IMR-90 (cell line): ENCODE data around the gene EMID1. TPM values are rescaled to one million over a fixed set of nuclear protein-coding genes. Genes with fewer than 3 reads are reported as not detected.

ENCODE experiments used
- ATAC-seq: fragments of 200-7000 bp; cut with Tn5 transposase; 2 replicates; pipeline ENCODE4 v1.9.1; 2020; ENCODE audit warnings: low read depth, mild to moderate bottlenecking, moderate library complexity
- BruUV-seq: library from RNA; stranded (reverse); fragments of 400-500 nt; replicated peaks from 2 replicates; lab custom pipeline; 2021; lab: Mats Ljungman, UMichigan
- CTCF ChIA-PET: fragments of 300-600 bp; formaldehyde crosslinking; extraction: SDS; loops from one replicate; lab custom pipeline; 2021; ENCODE audit warnings: antibody characterized with exemption; lab: Yijun Ruan, JAX
- POLR2A ChIA-PET: fragments of 300-600 bp; sonication (Branson Sonifier 250); formaldehyde crosslinking; loops from one replicate; lab custom pipeline; 2022; ENCODE audit warnings: antibody characterized with exemption; ENCODE audit not compliant: unreplicated experiment; lab: Charles Lee
- DNase-seq: peaks from one replicate; pipeline ENCODE4 v3.0.0; 2013
- H2AFZ ChIP-seq: replicated peaks from 2 replicates; pipeline ENCODE3; 2013; ENCODE audit warnings: low read length, mild to moderate bottlenecking; ENCODE audit not compliant: poor library complexity
- H2AK5ac ChIP-seq: 2 replicates; pipeline ENCODE4 v1.6.1; 2013; ENCODE audit warnings: low read depth, low read length, inconsistent platforms
- H2AK9ac ChIP-seq: replicated peaks from 2 replicates; pipeline ENCODE3; 2013; ENCODE audit warnings: mild to moderate bottlenecking, low read depth, low read length, moderate library complexity; ENCODE audit not compliant: poor library complexity
- H2BK120ac ChIP-seq: 2 replicates; pipeline ENCODE4 v1.6.1; 2013; ENCODE audit warnings: low read depth, low read length, inconsistent platforms
- H2BK15ac ChIP-seq: 3 replicates; pipeline ENCODE4 v1.6.1; 2013; ENCODE audit warnings: low read depth, low read length, inconsistent platforms
- H2BK20ac ChIP-seq: 2 replicates; pipeline ENCODE4 v1.6.1; 2013; ENCODE audit warnings: low read depth, mild to moderate bottlenecking, inconsistent platforms, low read length, moderate library complexity
- H2BK5ac ChIP-seq: 2 replicates; pipeline ENCODE4 v1.6.1; 2013; ENCODE audit warnings: mild to moderate bottlenecking, low read depth, low read length, inconsistent platforms; ENCODE audit not compliant: poor library complexity, severe bottlenecking
- H3K14ac ChIP-seq: replicated peaks from 2 replicates; pipeline ENCODE4 v1.6.1; 2013; ENCODE audit warnings: low read depth, low read length, inconsistent platforms
- H3K18ac ChIP-seq: 2 replicates; pipeline ENCODE4 v1.6.1; 2013; ENCODE audit warnings: low read depth, low read length, control low read depth
- H3K23ac ChIP-seq: 2 replicates; pipeline ENCODE4 v1.6.1; 2013; ENCODE audit warnings: low read depth, low read length, inconsistent platforms
- H3K27ac ChIP-seq: 2 replicates; pipeline ENCODE4 v1.5.1; 2013; ENCODE audit warnings: mild to moderate bottlenecking, control low read depth, low read length; ENCODE audit not compliant: insufficient read depth
- H3K27me3 ChIP-seq: 2 replicates; pipeline ENCODE4 v1.6.1; 2013; ENCODE audit warnings: low read length; ENCODE audit not compliant: control insufficient read depth, insufficient read depth
- H3K36me3 ChIP-seq: 2 replicates; pipeline ENCODE4 v1.6.1; 2013; ENCODE audit warnings: low read length, mixed read lengths; ENCODE audit not compliant: control insufficient read depth, insufficient read depth
- H3K4ac ChIP-seq: 2 replicates; pipeline ENCODE4 v1.6.1; 2013; ENCODE audit warnings: low read depth, low read length, inconsistent platforms
- H3K4me1 ChIP-seq: 2 replicates; pipeline ENCODE4 v1.6.1; 2013; ENCODE audit warnings: low read length, mixed read lengths; ENCODE audit not compliant: control insufficient read depth, insufficient read depth
- H3K4me2 ChIP-seq: 2 replicates; pipeline ENCODE4 v1.6.1; 2013; ENCODE audit warnings: low read depth, mild to moderate bottlenecking, control low read depth, low read length, moderate library complexity
- H3K4me3 ChIP-seq: 2 replicates; pipeline ENCODE4 v1.5.1; 2013; ENCODE audit warnings: low read depth, mild to moderate bottlenecking, control low read depth, low read length, moderate library complexity; ENCODE audit not compliant: insufficient read depth
- H3K56ac ChIP-seq: 2 replicates; pipeline ENCODE4 v1.6.1; 2013; ENCODE audit warnings: low read length, inconsistent platforms; ENCODE audit not compliant: insufficient read depth; ENCODE audit errors: extremely low read depth
- H3K79me1 ChIP-seq, 2 experiments: 2 replicates each; pipeline ENCODE4 v1.6.1; 2013; ENCODE audit warnings: low read length in 2 of 2, inconsistent platforms in 1 of 2, low read depth in 1 of 2
- H3K9ac ChIP-seq: 2 replicates; pipeline ENCODE4 v1.6.1; 2013; ENCODE audit warnings: low read depth, low read length, control low read depth
- H3K9me1 ChIP-seq: 2 replicates; pipeline ENCODE4 v1.6.1; 2013; ENCODE audit warnings: low read length, inconsistent platforms; ENCODE audit not compliant: insufficient read depth
- H3K9me3 ChIP-seq: 2 replicates; pipeline ENCODE4 v1.6.1; 2013; ENCODE audit warnings: low read length; ENCODE audit not compliant: control insufficient read depth, insufficient read depth
- H4K20me1 ChIP-seq: 2 replicates; pipeline ENCODE4 v1.6.1; 2013; ENCODE audit warnings: low read length, inconsistent platforms; ENCODE audit not compliant: insufficient read depth
- H4K5ac ChIP-seq: 2 replicates; pipeline ENCODE4 v1.6.1; 2013; ENCODE audit warnings: mild to moderate bottlenecking, low read depth, low read length, control low read depth
- H4K8ac ChIP-seq, 2 experiments: 2 replicates each; pipeline ENCODE4 v1.6.1; 2013; ENCODE audit warnings: low read depth in 2 of 2, low read length in 2 of 2, control low read depth in 1 of 2, inconsistent platforms in 1 of 2
- H4K91ac ChIP-seq: 2 replicates; pipeline ENCODE4 v1.6.1; 2013; ENCODE audit warnings: low read depth, low read length, inconsistent platforms; ENCODE audit not compliant: insufficient read depth
- MAFK ChIP-seq: IDR thresholded peaks from 2 replicates; pipeline ENCODE4 v1.6.1; 2012; ENCODE audit warnings: low read depth, low read length, improper control_type of control experiment
- WGBS, 2 experiments: methylation state at CpG; one replicate each; pipeline versions ENCODE4 v1.1.5 to v1.1.7; 2013; ENCODE audit warnings: missing lambda C conversion rate in 2 of 2; ENCODE audit not compliant: insufficient read length in 1 of 2; ENCODE audit errors: extremely low coverage in 2 of 2; 5-methylcytosine and 5-hydroxymethylcytosine counted together
- dilution Hi-C: fragments of 300-500 bp; cut with HindIII; formaldehyde crosslinking; loops from one replicate; pipeline ENCODE4 v1.14.3; 2018; ENCODE audit warnings: low sequenced_read_pairs; ENCODE audit not compliant: unreplicated experiment
- in situ Hi-C: fragments of 300-500 bp; cut with MboI; formaldehyde crosslinking; loops from 3 replicates; pipeline ENCODE4 v1.14.3; 2019; ENCODE audit warnings: low sequenced_read_pairs, inconsistent platforms, mixed read lengths
- intact Hi-C: fragments of 100-400 bp; cut with micrococcal nuclease; formaldehyde crosslinking; loops from 2 replicates; pipeline ENCODE4 v1.10.0; 2022
- polyA plus RNA-seq, 3 experiments: library from polyadenylated mRNA; depleted of rRNA; stranded (reverse); fragments of >200 nt; gene quantifications; 2 replicates each; pipeline ENCODE4 v1.2.3, GENCODE V29; 2012; ENCODE audit warnings: low replicate concordance in 1 of 3
- total RNA-seq: library from RNA; depleted of rRNA; stranded (reverse); fragments of >200 nt; gene quantifications from 2 replicates; pipeline ENCODE4 v1.2.3, GENCODE V29; 2012

The EMID1 gene
- total and polyA plus RNA-seq, 2 of the 4 experiments (the other 2 are of a cell fraction): 0.54 to 1.3 TPM

- Histone ChIP-seq H3K4ac (no peak overlapping the region), H3K4me1 (no peaks in the 10 kb centered on the region), H4K8ac (no peak overlapping the region), H3K23ac (no peak overlapping the region), H3K27ac (no peak overlapping the region), H3K4me2 (no peak overlapping the region), H3K9me3 (no peaks in the 10 kb centered on the region), H2AK9ac (no peak overlapping the region), H3K36me3 (no peaks in the 10 kb centered on the region), H2BK120ac (no peak overlapping the region), H3K27me3 (peaks cover 15% of the 10 kb centered on the region), H4K20me1 (no peaks in the 10 kb centered on the region), H3K4me3 (no peak overlapping the region), H4K91ac (no peak overlapping the region), H4K5ac (no peak overlapping the region), H3K56ac (no peak overlapping the region), H3K9me1 (peaks cover 2% of the 10 kb centered on the region; the same call in 1 of the 2 replicates), H3K18ac (no peak overlapping the region), H2BK5ac (no peak overlapping the region), H2AK5ac (no peak overlapping the region), H2BK15ac (no peak overlapping the region), H2BK20ac (no peak overlapping the region), H2AFZ (no peak overlapping the region), H3K9ac (no peak overlapping the region), H3K14ac (no peak overlapping the region), H3K79me1 (no peaks in the 10 kb centered on the region)
- ChIA-PET CTCF (no interaction called here), POLR2A (no interaction called here)
- dilution Hi-C loops (no loop called here), in situ Hi-C loops (no loop called here), intact Hi-C loops (no loop called here)
- no peak for TF ChIP-seq MAFK
- DNase-seq: no peak
- no TSS peak for BruUV-seq
- WGBS, 2 experiments: 83% methylated on average over 7 of the region's 13 CpGs; no CpG with 5 or more reads in 1 of the 2 experiments
- no peak for ATAC-seq
These were observed 41.9 kb upstream of the EMID1 start for GRCh38 chr22:29163808-29164207.
